UCSD-AML1 (cell line): ENCODE results near the gene LIN7C.

Source experiments
- DNase-seq: peaks from one replicate; lab custom pipeline; 2025; ENCODE audit not compliant: unreplicated experiment; lab: John Stamatoyannopoulos, UW

The LIN7C gene

GRCh38 chr11:27509908-27510307, 3.3 kb upstream of the LIN7C start:
- DNase-seq: no peak

- DNase-seq: no peak
Measured at GRCh38 chr11:27507557-27508322, 1.2 kb upstream of the LIN7C start.

- DNase-seq: no peak
Measured at GRCh38 chr11:27505781-27506180, 788 bp downstream of the LIN7C start.

- no peak for DNase-seq
Measured at GRCh38 chr11:27504205-27504604, 2.4 kb downstream of the LIN7C start.

- no peak for DNase-seq
Measured at GRCh38 chr11:27501100-27501499, 5.5 kb downstream of the LIN7C start.

- DNase-seq: no peak
Measured at GRCh38 chr11:27497911-27498310, 8.7 kb downstream of the LIN7C start.

GRCh38 chr11:27497284-27497866, 9.2 kb downstream of the LIN7C start:
- DNase-seq: no peak

- DNase-seq: no peak
Measured at GRCh38 chr11:27496461-27496860, 10.1 kb downstream of the LIN7C start.

- no peak for DNase-seq
Measured at GRCh38 chr11:27495710-27496300, 10.8 kb downstream of the LIN7C start.

GRCh38 chr11:27489092-27489491, 17.5 kb downstream of the LIN7C start:
- DNase-seq: no peak

- DNase-seq: no peak
Measured at GRCh38 chr11:27487706-27488105, 18.9 kb downstream of the LIN7C start.

- DNase-seq: no peak
Measured at GRCh38 chr11:27485930-27486773, 20.4 kb downstream of the LIN7C start.

- DNase-seq: no peak
Measured at GRCh38 chr11:27482793-27483192, 23.8 kb downstream of the LIN7C start.

GRCh38 chr11:27481992-27482391, 24.6 kb downstream of the LIN7C start:
- no peak for DNase-seq

- DNase-seq: no peak
Measured at GRCh38 chr11:27477831-27478230, 28.7 kb downstream of the LIN7C start.

GRCh38 chr11:27477243-27477642, 29.3 kb downstream of the LIN7C start:
- DNase-seq: no peak

- no peak for DNase-seq
Measured at GRCh38 chr11:27475622-27476021, 30.9 kb downstream of the LIN7C start.

- no peak for DNase-seq
Measured at GRCh38 chr11:27473017-27473406, 33.6 kb downstream of the LIN7C start.

GRCh38 chr11:27472398-27473016, 34.1 kb downstream of the LIN7C start, which contains the start of gene LGR4:
LGR4 (minus strand) TSS chr11:27472790; CDS start chr11:27472302, 488 bp downstream.
- peak; percentile 8 for DNase-seq

GRCh38 chr11:27471589-27472397, 34.8 kb downstream of the LIN7C start:
- no peak for DNase-seq
